ENCODE data around the gene CST6.

CST6 gene

GRCh38 chr11:65988791-65989592, 22.8 kb upstream of the CST6 start:
- DNase-seq (ENCODE audit: low read depth): peak; percentile 98

DNA sequence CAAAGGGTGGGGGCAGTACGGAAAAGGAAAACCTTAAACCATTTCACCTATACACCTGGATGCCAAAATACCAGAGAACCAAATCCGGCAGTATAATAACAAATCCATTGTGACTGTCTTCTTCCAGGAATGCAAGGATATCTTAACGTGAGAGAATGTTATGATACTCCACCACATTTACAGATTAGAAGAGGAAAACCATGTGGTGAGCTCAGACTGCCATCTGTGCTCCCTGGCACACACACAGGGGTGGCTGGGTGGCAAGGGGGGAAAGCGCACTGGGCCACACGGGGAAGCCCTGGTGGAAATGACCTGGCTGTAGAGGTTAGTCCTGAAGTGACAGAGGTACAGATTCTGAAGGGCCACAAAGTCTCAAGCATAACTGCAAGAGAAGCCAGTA, 19.8 kb upstream of the CST6 start:
- TF ChIP-seq CTCF (IDR thresholded peaks at IDR 0.05; ENCODE audit: low read length, missing control alignments): no peak
- DNase-seq (ENCODE audit: low read depth): no peak
- no peak overlapping the region for H3K4me3 ChIP-seq (replicated peaks; ENCODE audit: low read depth, low read length)

More at GRCh38 chr11:65988791-65989592, 22.8 kb upstream of the CST6 start:
- TF ChIP-seq CTCF (IDR thresholded peaks at IDR 0.05; ENCODE audit: low read length, missing control alignments): peak; percentile 98
- H3K4me3 ChIP-seq (replicated peaks; ENCODE audit: low read depth, low read length): no peak overlapping the region

DNA sequence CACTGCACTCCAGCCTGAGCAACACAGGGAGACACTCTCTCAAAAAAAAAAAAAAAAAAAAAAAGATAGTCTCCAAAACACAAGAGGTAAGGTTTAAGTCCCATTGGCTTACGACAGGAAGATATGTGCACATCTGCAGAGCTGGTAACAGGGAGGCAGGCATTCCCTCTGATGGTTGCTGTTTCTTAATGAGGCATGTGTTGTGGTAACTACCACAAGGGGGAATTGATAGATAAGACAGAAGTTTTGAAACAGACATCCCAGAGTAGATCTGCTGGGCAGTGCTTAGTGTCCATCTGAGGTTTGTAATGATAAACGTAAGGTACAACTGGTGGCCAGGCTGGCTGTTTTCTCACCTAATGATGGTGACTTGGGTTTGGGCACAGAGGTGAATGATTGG, 14.5 kb upstream of the CST6 start:
- DNase-seq (ENCODE audit: low read depth): no peak
- no peak for TF ChIP-seq CTCF (IDR thresholded peaks at IDR 0.05; ENCODE audit: low read length, missing control alignments)

DNA sequence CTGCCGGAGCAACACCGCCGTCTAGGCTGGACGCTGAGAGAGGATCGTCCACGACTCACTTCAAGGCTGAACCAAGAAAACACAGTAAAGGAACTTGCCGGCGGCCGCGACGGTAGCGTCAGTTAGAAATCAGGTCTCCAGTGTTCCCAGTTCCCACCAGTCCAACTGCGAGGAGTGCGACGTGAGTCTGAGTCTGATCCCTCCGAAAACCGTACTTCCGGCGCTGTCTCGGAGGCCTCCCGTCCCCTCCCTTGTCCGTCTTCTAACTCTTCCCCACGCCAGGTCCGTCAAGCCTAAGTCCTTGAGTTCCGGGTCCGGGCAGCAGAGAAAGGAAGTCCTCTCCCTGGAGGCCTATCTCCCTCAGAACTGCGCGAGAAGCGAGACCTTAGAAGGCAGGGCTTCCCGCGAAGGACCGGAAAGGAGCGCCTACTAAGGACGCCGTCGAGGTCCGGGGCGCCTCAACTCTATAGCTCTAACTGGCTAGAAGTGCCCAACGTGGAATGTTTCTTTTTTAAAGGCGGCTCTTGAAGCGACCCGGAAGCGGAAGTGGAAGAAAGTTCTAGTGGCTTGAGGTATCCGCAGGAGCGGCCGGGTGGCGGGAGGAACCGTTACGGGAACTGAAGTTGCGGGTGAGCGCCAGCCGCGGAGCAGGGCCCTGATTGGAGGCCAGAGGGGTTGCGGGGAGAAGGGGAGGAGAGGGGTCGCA, 9.7 kb upstream of the CST6 start, which contains the start of the genes BANF1 and EIF1AD:
Gene BANF1 (plus strand): TSS at position 562 of the 706 bp plus-strand sequence. CDS start 748 bp downstream, outside the sequence.
Gene EIF1AD (minus strand): TSS at position 216 of the 706 bp plus-strand sequence. CDS start 1,768 bp downstream, outside the sequence.
- peak within 1 kb of the TSS; percentile 99 for H3K4me3 ChIP-seq (replicated peaks; ENCODE audit: low read depth, low read length)
- no peak for TF ChIP-seq CTCF (IDR thresholded peaks at IDR 0.05; ENCODE audit: low read length, missing control alignments)
- peak; percentile 99 for DNase-seq (ENCODE audit: low read depth)

More for the DNA sequence above, 14.5 kb upstream of the CST6 start:
- H3K4me3 ChIP-seq (replicated peaks; ENCODE audit: low read depth, low read length): no peak overlapping the region

DNA sequence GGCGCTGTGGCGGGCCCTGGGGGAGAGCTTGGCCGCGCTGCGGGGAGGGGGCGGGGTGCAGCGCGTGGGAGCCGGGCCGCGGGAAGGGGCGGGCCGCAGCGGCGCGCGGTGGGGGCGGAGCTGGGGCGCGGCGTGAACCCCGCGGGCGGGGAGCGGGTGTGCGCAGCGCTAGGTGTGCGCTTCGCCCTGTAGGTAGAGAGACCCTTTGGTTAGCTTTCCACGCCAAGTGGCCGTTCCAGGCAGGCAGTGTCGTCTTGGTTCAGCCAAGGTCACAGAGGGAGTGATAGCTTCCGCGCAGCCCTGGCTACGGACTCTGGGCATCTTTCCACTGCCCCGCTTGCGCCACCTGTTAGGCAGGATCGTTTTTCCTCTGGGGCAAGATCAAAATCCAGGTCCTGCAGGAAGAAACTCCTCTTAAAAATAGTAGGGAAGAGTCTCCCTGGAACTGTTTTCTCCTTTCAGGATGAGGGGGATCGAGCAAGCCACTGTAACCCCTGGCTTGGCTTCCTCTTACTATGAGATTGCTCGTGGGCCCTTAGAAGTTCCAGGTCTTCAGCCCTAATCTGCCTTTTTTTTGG, 9.1 kb upstream of the CST6 start:
- TF ChIP-seq CTCF (IDR thresholded peaks at IDR 0.05; ENCODE audit: low read length, missing control alignments): peak; percentile 18
- H3K4me3 ChIP-seq (replicated peaks; ENCODE audit: low read depth, low read length): peak overlapping the region; percentile 99
- peak; percentile 53 for DNase-seq (ENCODE audit: low read depth)

DNA sequence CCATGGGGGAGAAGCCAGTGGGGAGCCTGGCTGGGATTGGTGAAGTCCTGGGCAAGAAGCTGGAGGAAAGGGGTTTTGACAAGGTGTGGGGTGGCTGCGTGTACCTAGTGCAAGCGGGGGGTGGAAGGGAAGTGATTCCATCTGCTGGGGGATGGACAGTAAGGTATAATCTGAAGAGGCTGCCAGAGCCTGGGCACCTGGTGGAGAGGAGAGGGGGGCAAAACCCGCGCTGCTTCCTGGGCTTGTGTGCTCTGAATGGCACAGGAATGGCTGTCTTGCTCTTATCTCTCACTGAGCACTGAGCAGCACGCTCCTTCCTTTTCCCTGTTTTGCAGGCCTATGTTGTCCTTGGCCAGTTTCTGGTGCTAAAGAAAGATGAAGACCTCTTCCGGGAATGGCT, 8.5 kb upstream of the CST6 start:
- no peak for DNase-seq (ENCODE audit: low read depth)
- H3K4me3 ChIP-seq (replicated peaks; ENCODE audit: low read depth, low read length): peak overlapping the region; percentile 99
- no peak for TF ChIP-seq CTCF (IDR thresholded peaks at IDR 0.05; ENCODE audit: low read length, missing control alignments)
